HG02970 (cell line): Measurements from ENCODE around the gene CCDC74A.
"Not testable (repeated sequence)": the region's sequence is repeated elsewhere in the genome, so short reads cannot be mapped to it uniquely, and the experiment has no call there.

Source experiments
- ATAC-seq: cut with Tn5 transposase; IDR thresholded peaks from one replicate; pipeline ENCODE4 v1.9.1; 2021; ENCODE audit warnings: mild to moderate bottlenecking, moderate library complexity, moderate number of reproducible peaks; ENCODE audit not compliant: unreplicated experiment, low FRiP score

The CCDC74A gene

GRCh38 chr2:131544813-131545165, 17.1 kb downstream of the CCDC74A start:
- not testable (repeated sequence) for ATAC-seq

GRCh38 chr2:131552871-131553270, 25.2 kb downstream of the CCDC74A start:
- no peak for ATAC-seq

GRCh38 chr2:131556998-131557397, 29.3 kb downstream of the CCDC74A start:
- ATAC-seq: no peak

- ATAC-seq: no peak
Observed at GRCh38 chr2:131557558-131558321, 30.1 kb downstream of the CCDC74A start.

- no peak for ATAC-seq
Observed at GRCh38 chr2:131566371-131566770, 38.7 kb downstream of the CCDC74A start.

GRCh38 chr2:131567891-131568290, 40.2 kb downstream of the CCDC74A start:
- no peak for ATAC-seq

GRCh38 chr2:131568401-131568800, 40.7 kb downstream of the CCDC74A start:
- ATAC-seq: not testable (repeated sequence)

GRCh38 chr2:131572175-131572574, 44.5 kb downstream of the CCDC74A start:
- no peak for ATAC-seq

GRCh38 chr2:131577812-131578211, 50.1 kb downstream of the CCDC74A start:
- no peak for ATAC-seq

GRCh38 chr2:131580187-131580586, 52.5 kb downstream of the CCDC74A start:
- ATAC-seq: no peak
